AG04449 (cell line): ENCODE data around the gene SLC6A6.
"Not testable (repeated sequence)": the region's sequence is repeated elsewhere in the genome, so short reads cannot be mapped to it uniquely, and the experiment has no call there.

Source experiments
- CTCF ChIA-PET: fragments of 350-600 bp; formaldehyde crosslinking; extraction: SDS; loops from one replicate; lab custom pipeline; 2021; ENCODE audit warnings: antibody characterized with exemption; lab: Yijun Ruan, JAX
- POLR2A ChIA-PET: fragments of 400-600, 350-600 bp; formaldehyde crosslinking; extraction: SDS; loops from one replicate; lab custom pipeline; 2020; ENCODE audit warnings: antibody characterized with exemption, inconsistent platforms; lab: Yijun Ruan, JAX
- DNase-seq: peaks from one replicate; pipeline ENCODE4 v3.0.0-alpha.2; 2010; ENCODE audit warnings: low read depth, low spot score
- H3K4me3 ChIP-seq: 2 replicates; pipeline ENCODE4 v1.5.1; 2011; ENCODE audit warnings: low read depth, mild to moderate bottlenecking, control low read depth, low read length
- TF ChIP-seq, protein P1 (sequence below): IDR thresholded peaks from one replicate; pipeline ENCODE4 v1.5.1; 2011; ENCODE audit warnings: mild to moderate bottlenecking, moderate library complexity, low read length, control low read depth, inconsistent platforms; ENCODE audit not compliant: insufficient read depth; ENCODE audit errors: missing control alignments

The SLC6A6 gene

DNA sequence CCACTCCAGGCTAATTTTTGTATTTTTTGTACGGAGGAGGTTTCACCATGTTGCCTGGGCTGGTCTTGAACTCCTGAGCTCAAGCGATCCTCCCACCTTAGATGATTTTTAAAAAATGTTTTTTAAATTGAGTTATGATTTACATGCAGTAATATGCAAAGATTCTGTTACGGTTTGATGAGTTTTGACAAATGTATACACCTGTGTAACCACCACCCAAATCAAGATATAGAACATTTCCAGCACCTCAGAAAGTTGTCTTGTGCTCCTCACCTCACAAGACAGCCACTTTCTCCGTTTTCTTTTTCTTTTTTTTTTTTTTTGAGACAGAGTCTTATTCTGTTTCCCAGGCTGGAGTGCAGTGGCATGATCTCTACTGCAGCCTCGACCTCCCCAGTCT lies 4.8 kb downstream of the SLC6A6 start:
- DNase-seq = no peak
- ChIA-PET POLR2A (interaction anchor here (0.9 kb wide), 1 partner anchor 45 kb away, joined by 3 read pairs; no protein-coding TSS in a partner anchor), CTCF (interaction anchor here (1.5 to 5.7 kb wide), 3 partner anchors 13 to 203 kb away, joined by 3 to 37 read pairs (median 7); no protein-coding TSS in a partner anchor)
- TF ChIP-seq, protein P1, sequence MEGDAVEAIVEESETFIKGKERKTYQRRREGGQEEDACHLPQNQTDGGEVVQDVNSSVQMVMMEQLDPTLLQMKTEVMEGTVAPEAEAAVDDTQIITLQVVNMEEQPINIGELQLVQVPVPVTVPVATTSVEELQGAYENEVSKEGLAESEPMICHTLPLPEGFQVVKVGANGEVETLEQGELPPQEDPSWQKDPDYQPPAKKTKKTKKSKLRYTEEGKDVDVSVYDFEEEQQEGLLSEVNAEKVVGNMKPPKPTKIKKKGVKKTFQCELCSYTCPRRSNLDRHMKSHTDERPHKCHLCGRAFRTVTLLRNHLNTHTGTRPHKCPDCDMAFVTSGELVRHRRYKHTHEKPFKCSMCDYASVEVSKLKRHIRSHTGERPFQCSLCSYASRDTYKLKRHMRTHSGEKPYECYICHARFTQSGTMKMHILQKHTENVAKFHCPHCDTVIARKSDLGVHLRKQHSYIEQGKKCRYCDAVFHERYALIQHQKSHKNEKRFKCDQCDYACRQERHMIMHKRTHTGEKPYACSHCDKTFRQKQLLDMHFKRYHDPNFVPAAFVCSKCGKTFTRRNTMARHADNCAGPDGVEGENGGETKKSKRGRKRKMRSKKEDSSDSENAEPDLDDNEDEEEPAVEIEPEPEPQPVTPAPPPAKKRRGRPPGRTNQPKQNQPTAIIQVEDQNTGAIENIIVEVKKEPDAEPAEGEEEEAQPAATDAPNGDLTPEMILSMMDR = no peak
- no peak overlapping the region for H3K4me3 ChIP-seq

- POLR2A ChIA-PET, DNase-seq, H3K4me3 ChIP-seq: not testable (repeated sequence)
- CTCF ChIA-PET = interaction anchor here (2.2 kb wide), 1 partner anchor 206 kb away, joined by 8 read pairs; no protein-coding TSS in a partner anchor
These were observed 7.3 kb downstream of the SLC6A6 start for GRCh38 chr3:14409779-14410063.

GRCh38 chr3:14410106-14410502 lies 7.7 kb downstream of the SLC6A6 start:
- H3K4me3 ChIP-seq = no peak overlapping the region
- no peak for DNase-seq
- ChIA-PET POLR2A (no interaction called here), CTCF (interaction anchor here (2.2 kb wide), 1 partner anchor 207 kb away, joined by 8 read pairs; no protein-coding TSS in a partner anchor)
- TF ChIP-seq, protein P1 = no peak

DNA sequence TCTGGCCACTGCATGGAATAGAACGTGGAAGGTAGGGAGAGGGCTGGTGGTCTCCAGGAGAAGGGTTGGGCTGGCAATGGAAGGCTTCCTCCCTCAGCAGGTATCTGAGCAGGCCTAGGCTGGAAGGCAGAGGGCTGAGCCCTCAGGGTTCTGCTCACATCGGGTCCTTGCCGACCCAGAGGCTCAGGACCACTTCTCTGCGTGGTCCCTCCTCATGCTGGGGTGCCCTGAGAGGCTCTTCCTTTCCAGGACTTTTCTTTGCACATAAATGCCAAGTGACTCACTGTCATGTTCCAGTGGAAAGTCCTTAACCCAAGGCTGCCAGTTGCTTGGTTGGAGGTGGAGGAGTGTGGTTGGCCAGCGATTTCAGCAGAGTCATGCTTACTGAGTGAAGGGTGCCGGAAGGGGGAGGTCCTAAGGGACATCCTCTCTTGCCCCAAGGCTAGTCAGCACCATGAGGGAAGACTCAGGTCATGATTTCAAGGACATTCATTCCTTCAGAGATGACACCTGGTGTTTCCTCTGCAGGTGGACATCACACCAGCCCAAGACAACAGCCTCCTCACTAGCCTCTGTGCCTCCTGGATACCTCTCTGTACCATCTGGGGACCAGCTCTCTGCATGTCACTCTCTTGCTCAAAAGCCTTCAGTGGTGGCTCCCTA lies 8.2 kb downstream of the SLC6A6 start:
- POLR2A ChIA-PET = no interaction called here
- TF ChIP-seq, protein P1 = no peak
- no peak overlapping the region for H3K4me3 ChIP-seq
- CTCF ChIA-PET = interaction anchor here (0.9 to 2.2 kb wide), 3 partner anchors 11 to 207 kb away, joined by 3 to 8 read pairs (median 3); no protein-coding TSS in a partner anchor
- peak; percentile 85 for DNase-seq

GRCh38 chr3:14411166-14411526 lies 8.7 kb downstream of the SLC6A6 start:
- DNase-seq = no peak
- POLR2A ChIA-PET = no interaction called here
- TF ChIP-seq, protein P1 = no peak
- CTCF ChIA-PET = interaction anchor here (0.9 to 2.2 kb wide), 3 partner anchors 11 to 208 kb away, joined by 3 to 8 read pairs (median 3); no protein-coding TSS in a partner anchor
- no peak overlapping the region for H3K4me3 ChIP-seq

GRCh38 chr3:14411988-14412387 lies 9.6 kb downstream of the SLC6A6 start:
- POLR2A ChIA-PET = no interaction called here
- no peak overlapping the region for H3K4me3 ChIP-seq

More at GRCh38 chr3:14411988-14412387, 9.6 kb downstream of the SLC6A6 start:
- TF ChIP-seq, protein P1 = peak; percentile 22
- CTCF ChIA-PET = no interaction called here
- no peak for DNase-seq
